Measurements from ENCODE around the gene OR1L4.

GRCh38 chr9:122723690-122724089 is at the start of gene OR1L4:
- TF ChIP-seq POLR2A (IDR thresholded peaks at IDR 0.05) = no peak
- TF ChIP-seq CTCF (IDR thresholded peaks at IDR 0.05) = no peak
